Body of pancreas (tissue), 4 donors: ENCODE results near the gene C6orf62. TPM values are rescaled to one million over a fixed set of nuclear protein-coding genes. Genes with fewer than 3 reads are reported as not detected.

ENCODE experiments used
- ATAC-seq: fragments of 150-250 bp; one replicate; pipeline ENCODE4 v1.9.1; 2016
- DNase-seq, 4 donors: peaks; one replicate each; pipeline ENCODE4 v3.0.0-alpha.2; 2019
- H3K27ac ChIP-seq, 4 donors: fragments of 200-600 bp; sonication (generic); 1 replicate in 3 of 4; 2 replicates in 1 of 4; pipeline versions ENCODE4 v1.5.1 to v1.6.1; 2016 to 2019; ENCODE audit warnings: mild to moderate bottlenecking in 1 of 4, mixed read lengths in 1 of 4, moderate library complexity in 1 of 4
- H3K27me3 ChIP-seq, 2 donors: fragments of 200-600 bp; sonication (generic); one replicate each; pipeline ENCODE4 v1.6.0; 2016; ENCODE audit warnings: mild to moderate bottlenecking in 1 of 2
- H3K36me3 ChIP-seq, 2 donors: fragments of 200-600 bp; sonication (generic); replicated peaks in 1 of 2; 2 replicates each; pipeline ENCODE4 v1.5.1; 2016; ENCODE audit warnings: low read depth in 2 of 2; ENCODE audit not compliant: insufficient read depth in 1 of 2
- H3K4me1 ChIP-seq: fragments of 200-600 bp; sonication (generic); one replicate; pipeline ENCODE4 v1.6.0; 2016
- H3K4me3 ChIP-seq, 2 donors: fragments of 200-600 bp; sonication (generic); 1 replicate in 1 of 2; 2 replicates in 1 of 2; pipeline ENCODE4 v1.5.1; 2016 to 2019
- H3K9me3 ChIP-seq, 3 donors: fragments of 200-600 bp; sonication (generic); 1 replicate in 2 of 3; 2 replicates in 1 of 3; pipeline ENCODE4 v1.5.1; 2016
- POLR2A ChIP-seq, 3 donors: fragments of 450-650 bp; IDR thresholded peaks; one replicate each; pipeline ENCODE4 v1.6.1; 2016; ENCODE audit warnings: antibody characterized with exemption in 3 of 3, mild to moderate bottlenecking in 2 of 3
- WGBS, 2 donors: methylation state at CpG; one replicate each; pipeline ENCODE4 v1.1.5; 2017; 5-methylcytosine and 5-hydroxymethylcytosine counted together
- intact Hi-C: fragments of 100-400 bp; cut with DNase I; formaldehyde crosslinking; loops from one replicate; pipeline ENCODE4 v1.15.1; 2023
- total RNA-seq, 2 donors: library from RNA; depleted of rRNA; stranded (reverse); fragments of >200 nt; gene quantifications; one replicate each; pipeline ENCODE4 v1.1.0, GENCODE V29; 2016
- TF ChIP-seq, protein P1 (sequence below), 7 experiments: fragments of 450-650 bp in 4 of 7; fragments of 200-600 bp in 3 of 7; sonication (generic) in 3 of 7; IDR thresholded peaks; one replicate each; pipeline ENCODE4 v1.5.1; 2016 to 2019; ENCODE audit warnings: antibody characterized with exemption in 7 of 7

C6orf62 gene
- total RNA-seq, 2 donors from 2014 or later = 46.5 to 70.0 TPM

DNA sequence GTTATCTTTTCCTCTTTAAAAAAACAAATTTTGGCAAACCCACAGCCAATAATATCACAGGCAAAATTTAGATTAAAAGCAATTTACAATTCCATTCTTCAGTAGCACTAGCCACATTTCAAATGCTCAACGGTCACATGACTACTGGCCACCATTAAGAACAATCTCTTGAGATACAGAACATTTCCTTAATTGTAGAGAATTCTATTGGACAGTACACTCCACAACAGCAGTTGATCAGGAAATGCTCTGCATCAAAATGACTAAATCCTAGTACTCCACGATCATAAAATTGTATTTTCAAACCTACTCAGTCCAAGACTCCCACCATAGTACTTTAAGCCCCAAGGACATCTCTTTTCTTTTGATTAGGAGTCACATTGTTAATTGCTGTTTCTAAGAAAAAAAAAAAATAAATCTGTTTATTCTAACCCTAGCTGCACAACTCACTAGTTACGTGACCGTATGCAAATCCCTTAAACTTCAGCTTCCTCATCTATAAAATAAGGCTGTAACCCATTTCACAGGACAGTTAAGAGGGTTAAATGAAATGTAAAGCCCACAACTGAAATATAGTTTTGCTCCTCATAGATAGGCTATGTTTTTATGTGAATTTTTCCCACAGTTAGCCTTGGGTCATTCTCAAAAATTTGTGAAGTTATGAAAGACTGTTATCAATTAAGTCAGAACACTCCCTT is 9.8 kb downstream of the C6orf62 start:
- Histone ChIP-seq H3K4me1 (peaks cover 48% of the 10 kb centered on the region), H3K27ac (no peak overlapping the region), H3K27me3 (no peaks in the 10 kb centered on the region), H3K9me3 (no peaks in the 10 kb centered on the region), H3K36me3 (peaks cover 36 to 47% of the 10 kb centered on the region in 2 donors), H3K4me3 (no peak overlapping the region)
- WGBS, 2 donors = 86 to 88% methylated on average over 4 of the region's 4 CpGs
- ATAC-seq (no peak), DNase-seq (no peak)
- TF ChIP-seq POLR2A (IDR thresholded peaks at IDR 0.05) = no peak
- TF ChIP-seq, protein P1, sequence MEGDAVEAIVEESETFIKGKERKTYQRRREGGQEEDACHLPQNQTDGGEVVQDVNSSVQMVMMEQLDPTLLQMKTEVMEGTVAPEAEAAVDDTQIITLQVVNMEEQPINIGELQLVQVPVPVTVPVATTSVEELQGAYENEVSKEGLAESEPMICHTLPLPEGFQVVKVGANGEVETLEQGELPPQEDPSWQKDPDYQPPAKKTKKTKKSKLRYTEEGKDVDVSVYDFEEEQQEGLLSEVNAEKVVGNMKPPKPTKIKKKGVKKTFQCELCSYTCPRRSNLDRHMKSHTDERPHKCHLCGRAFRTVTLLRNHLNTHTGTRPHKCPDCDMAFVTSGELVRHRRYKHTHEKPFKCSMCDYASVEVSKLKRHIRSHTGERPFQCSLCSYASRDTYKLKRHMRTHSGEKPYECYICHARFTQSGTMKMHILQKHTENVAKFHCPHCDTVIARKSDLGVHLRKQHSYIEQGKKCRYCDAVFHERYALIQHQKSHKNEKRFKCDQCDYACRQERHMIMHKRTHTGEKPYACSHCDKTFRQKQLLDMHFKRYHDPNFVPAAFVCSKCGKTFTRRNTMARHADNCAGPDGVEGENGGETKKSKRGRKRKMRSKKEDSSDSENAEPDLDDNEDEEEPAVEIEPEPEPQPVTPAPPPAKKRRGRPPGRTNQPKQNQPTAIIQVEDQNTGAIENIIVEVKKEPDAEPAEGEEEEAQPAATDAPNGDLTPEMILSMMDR (IDR thresholded peaks at IDR 0.05) = no peak
- intact Hi-C loops = no loop called here

- intact Hi-C loops = no loop called here
- H3K9me3 ChIP-seq = no peaks in the 10 kb centered on the region
- TF ChIP-seq, protein P1 (IDR thresholded peaks at IDR 0.05) = no peak
- no peak for TF ChIP-seq POLR2A (IDR thresholded peaks at IDR 0.05)
- H3K4me1 ChIP-seq = peaks cover 43% of the 10 kb centered on the region
- no peaks in the 10 kb centered on the region for H3K27me3 ChIP-seq
- WGBS, 2 donors = 64 to 68% methylated on average over 3 of the region's 3 CpGs
- H3K36me3 ChIP-seq = peaks cover 36 to 47% of the 10 kb centered on the region in 2 donors
- DNase-seq (no peak), ATAC-seq (no peak)
- H3K27ac ChIP-seq = no peak overlapping the region
- no peak overlapping the region for H3K4me3 ChIP-seq
These were observed 10.3 kb downstream of the C6orf62 start for GRCh38 chr6:24708612-24709011.

GRCh38 chr6:24704468-24704867 is 14.5 kb downstream of the C6orf62 start:
- H3K4me3 ChIP-seq = no peak overlapping the region
- DNase-seq = no peak
- no peak overlapping the region for H3K27ac ChIP-seq
- no peak for ATAC-seq
- TF ChIP-seq, protein P1 (IDR thresholded peaks at IDR 0.05) = no peak
- no peak for TF ChIP-seq POLR2A (IDR thresholded peaks at IDR 0.05)
- H3K36me3 ChIP-seq = peaks cover 25 to 29% of the 10 kb centered on the region in 2 donors
- no peaks in the 10 kb centered on the region for H3K27me3 ChIP-seq
- intact Hi-C loops = no loop called here
- H3K4me1 ChIP-seq = peaks cover 23% of the 10 kb centered on the region
- H3K9me3 ChIP-seq = no peaks in the 10 kb centered on the region

GRCh38 chr6:24702720-24703282 is 16.2 kb downstream of the C6orf62 start:
- H3K4me1 ChIP-seq = peaks cover 24% of the 10 kb centered on the region
- intact Hi-C loops = no loop called here
- H3K4me3 ChIP-seq = no peak overlapping the region
- TF ChIP-seq, protein P1 (IDR thresholded peaks at IDR 0.05) = no peak
- no peak for TF ChIP-seq POLR2A (IDR thresholded peaks at IDR 0.05)
- ATAC-seq (no peak), DNase-seq (no peak)
- H3K27ac ChIP-seq = no peak overlapping the region
- H3K36me3 ChIP-seq = peaks cover 13 to 24% of the 10 kb centered on the region in 2 donors
- WGBS, 2 donors = 86 to 92% methylated on average over 4 of the region's 4 CpGs
- H3K9me3 ChIP-seq = no peaks in the 10 kb centered on the region
- no peaks in the 10 kb centered on the region for H3K27me3 ChIP-seq
